HT1080 (cell line): ENCODE measurements around the gene PHF19. TPM values are rescaled to one million over a fixed set of nuclear protein-coding genes. Genes with fewer than 3 reads are reported as not detected.

Source experiments
- DNase-seq: peaks from one replicate; pipeline ENCODE4 v3.0.0-alpha.2; 2015; ENCODE audit warnings: low read depth
- polyA plus RNA-seq, 2 experiments: library from polyadenylated mRNA; depleted of rRNA; stranded (reverse); fragments of >200 nt; gene quantifications; 2 replicates each; pipeline ENCODE4 v1.2.3, GENCODE V29; 2015
- total RNA-seq: library from RNA; depleted of rRNA; stranded (reverse); fragments of >200 nt; shearing (Covaris generic); gene quantifications from 2 replicates; pipeline ENCODE4 v1.2.3, GENCODE V29; 2014; rRNA removed

PHF19 gene
- total RNA-seq: 87.7 and 97.9 TPM in 2 replicates
- 38.7 and 40.6 TPM in 2 replicates for polyA plus RNA-seq (2015; cell fraction: cytosol; rRNA removed)
- 59.3 and 68.3 TPM in 2 replicates for polyA plus RNA-seq (2015; cell fraction: nucleus; rRNA removed)

DNA sequence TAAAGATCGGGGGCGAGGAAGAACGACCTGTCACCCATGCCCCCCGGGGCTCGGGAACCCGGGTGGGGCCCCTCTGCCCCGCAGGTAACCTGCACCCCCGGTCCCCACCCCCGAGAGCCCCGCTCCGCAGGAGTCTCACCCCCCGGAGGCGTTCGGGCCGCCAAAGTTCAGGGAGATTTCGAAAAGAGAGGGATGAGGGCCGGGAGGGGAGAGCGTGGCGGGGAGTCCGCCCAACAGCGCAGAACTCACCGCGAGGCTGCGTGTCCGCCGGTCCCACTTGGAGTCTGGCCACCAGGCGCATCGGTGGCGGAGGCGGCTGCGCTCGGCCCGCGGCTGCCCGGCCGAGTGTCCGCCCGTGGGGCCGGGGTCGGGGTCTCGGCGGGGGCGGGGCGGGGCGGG, at the start of gene PHF19:
TSS of gene PHF19 (minus strand) at position 347 of the 399 bp plus-strand sequence. CDS start 2,447 bp downstream, outside the sequence.
- DNase-seq: no peak

DNA sequence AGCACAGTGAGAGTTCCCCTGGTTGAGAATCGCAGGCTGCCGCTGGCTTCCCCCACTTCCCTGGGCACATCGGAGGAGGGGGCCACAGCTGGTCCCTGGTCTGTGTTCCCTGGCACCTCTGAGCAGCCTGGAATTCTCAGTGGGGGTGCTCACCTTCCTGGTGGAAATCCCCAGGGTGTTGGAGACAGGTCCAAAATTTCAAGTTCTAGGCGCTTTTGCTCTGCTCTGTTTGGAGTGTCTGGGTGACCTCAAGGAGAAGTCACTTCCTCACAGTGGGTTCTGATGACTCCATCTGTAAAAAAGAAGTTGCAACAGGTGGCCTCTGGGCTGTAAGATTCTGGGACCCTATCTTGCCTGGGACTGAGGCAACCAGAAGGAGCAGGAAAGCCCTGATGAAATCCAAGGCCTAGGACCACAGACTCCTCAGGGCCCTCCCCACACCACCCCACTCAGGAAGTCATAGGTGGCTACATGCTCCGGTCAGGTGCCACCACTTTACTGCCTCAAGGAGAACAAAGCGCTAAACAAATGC, 49.5 kb upstream of the PHF19 start, which contains the start of gene TRAF1:
TSS of gene TRAF1 (minus strand) at position 400 of the 532 bp plus-strand sequence. CDS start 721 bp downstream, outside the sequence.
- no peak for DNase-seq

DNA sequence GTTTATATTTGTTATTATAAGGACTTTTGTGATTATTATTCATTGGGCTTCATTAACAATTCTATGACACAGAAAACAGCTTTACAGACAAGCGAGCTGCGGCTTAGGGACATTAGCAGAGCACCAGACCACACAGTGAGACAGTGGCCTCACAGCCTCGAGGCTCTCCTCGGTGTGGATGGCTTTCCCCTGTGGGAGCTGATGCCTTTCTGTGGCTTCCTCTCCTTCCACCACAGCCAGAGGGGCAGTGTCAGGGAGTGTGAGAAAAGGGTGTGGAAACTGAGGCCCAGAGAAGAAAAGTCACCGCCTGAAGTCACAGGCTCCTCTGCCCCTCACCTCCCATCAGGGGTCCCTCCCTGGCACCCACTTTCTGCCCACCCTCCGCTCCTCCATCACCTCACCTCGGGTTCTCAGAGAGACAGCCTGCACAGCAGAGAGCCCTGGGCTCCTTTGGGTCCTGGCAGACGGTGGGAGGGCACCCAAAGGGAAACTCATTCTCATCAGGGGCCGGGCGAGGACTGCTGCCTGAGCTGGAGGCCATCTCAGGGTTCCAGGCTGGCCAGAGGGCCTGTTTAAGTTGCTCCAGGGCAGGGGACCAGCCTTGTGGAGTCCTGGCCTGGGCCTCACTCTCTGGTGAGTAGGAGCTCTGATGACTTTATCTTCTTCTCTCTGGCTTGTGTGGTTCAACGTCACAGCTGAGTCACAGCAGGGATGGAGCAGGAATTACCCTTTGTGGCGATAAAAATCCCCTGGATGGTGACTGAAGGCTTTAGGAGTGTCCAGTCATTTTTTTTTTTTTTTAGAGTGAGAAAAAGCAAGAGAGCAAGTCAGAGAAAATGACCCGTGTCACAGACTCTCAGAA, 48.8 kb upstream of the PHF19 start:
- peak; percentile 88 for DNase-seq

DNA sequence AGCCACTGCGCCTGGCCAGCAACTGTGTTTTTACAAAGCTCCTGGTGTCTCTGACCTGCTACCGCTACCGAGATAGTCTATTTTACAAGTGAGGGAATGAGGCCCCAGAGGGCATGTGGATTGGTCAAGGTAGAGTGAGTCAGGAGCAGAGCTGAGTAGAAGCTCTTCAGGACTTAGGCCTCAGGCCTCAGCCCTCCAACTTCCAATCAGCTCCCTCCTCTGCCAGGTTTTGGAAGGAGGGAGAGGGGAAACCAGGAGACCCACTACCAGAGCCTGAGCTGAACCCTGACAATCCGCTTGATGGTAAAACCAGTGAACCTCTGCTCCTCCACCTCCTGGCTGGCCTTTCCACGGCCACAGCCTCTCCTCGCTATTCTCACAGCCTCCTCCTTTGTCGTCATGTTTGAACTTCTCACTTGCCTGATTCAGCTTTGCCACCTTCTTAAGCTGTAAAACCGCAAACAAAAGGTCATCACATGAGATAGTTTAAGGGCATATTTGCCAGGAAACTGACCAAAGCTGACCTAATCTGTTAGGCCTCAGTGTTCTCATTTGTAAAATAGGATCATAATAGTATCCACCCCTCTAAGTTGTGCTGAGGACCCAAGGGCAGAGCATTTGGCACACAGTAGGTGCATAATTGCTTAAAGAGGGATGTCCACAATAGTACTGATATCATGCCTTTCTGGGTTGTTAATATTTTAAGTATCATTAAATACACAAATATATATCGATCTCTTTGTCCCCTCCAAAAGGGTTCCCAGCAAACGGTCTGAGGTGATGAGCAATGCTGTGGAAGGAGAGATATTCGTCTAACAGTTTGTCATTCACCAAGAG, 47.9 kb upstream of the PHF19 start:
- DNase-seq: no peak

DNA sequence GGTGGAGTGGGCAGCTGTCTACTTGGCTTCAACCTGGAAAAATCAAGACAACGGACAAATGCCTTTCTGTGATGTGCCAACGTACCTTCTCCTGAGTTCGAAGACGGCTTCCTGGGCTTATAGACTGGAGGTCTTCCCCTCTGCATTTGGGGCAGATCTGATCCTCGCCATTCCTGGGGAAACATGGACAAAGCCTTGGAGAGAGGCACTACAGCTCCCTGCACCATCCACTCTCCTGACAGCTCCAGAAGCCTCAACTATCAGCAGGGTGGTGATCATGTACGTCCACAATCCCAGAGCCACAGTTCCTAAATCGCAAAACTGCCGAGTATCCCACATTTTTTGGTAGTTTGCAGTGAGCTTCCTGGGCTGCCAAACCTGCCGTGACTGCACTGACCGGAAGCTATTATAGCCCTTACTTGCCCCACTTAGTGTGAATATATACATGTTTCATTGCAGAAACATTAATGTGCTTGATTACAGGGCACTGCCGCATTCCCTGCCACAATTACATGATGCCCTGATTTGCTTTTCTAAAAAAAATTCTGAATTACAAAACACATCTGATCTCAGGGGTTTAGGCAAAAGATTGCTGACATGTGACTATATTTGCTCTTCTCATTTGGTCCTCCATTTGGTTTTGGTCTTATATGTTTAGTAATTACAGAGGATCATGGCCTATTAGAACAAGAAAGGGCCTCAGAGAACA, 46.8 kb upstream of the PHF19 start:
- DNase-seq: no peak

DNA sequence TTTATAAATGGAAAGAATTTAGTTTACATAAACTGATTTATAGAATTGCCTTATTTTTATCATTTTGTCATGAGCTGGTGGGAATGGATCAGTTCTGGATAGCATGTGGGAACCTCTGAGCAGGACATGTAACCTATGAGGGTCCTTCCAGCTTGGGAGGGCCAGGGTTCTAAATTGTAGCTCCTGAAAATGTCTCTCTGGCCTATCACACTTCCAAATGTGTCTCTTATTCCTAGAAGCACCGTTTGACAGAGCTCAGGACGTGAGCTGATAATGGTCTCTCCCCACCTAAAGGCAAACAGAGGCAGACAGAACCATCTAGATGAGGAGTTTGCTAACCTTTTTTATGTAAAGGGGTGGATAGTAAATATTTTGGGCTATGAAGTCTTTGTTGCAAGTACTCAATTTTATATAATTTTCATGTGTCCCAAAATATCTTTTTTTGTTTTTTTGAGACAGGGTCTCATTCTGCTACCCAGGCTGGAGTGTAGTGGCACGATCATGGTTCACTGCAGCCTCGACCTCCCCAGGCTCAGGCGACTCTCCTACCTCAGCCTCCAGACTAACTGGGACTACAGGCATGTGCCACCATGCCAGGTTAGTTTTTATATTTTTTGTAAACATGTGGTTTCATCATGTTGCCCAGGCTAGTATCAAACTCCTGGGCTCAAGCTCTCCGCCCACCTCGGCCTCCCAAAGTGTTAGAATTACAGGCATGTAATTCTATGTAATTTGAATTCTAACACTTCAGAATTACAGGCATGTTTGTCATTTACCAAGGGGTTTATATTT, 45.6 kb upstream of the PHF19 start:
- no peak for DNase-seq

DNA sequence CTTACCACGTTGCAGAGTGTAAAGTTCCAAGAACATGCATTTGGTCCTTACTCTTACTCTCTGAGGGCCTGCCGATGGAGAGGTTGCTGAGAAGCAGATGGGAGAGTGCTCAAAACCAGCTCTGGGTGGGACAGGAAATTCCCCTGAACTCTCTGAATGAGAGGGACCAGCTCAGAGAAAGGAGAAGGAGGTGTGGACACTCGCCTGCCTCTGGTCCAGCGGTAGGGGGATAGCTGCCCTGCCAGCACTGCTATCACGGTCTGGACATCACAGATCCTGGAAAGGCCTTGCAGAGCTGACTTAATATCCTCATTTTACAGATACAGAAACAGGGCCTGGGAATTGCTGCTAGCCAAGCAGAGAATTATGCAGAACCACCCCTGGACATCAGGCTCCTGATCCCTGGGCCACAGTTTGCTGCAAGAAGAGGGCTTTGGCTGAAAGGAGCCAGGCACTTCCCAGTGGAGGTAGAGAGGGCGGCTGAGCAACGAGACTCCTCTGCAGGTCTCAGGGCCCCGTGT, 44.7 kb upstream of the PHF19 start:
- no peak for DNase-seq

DNA sequence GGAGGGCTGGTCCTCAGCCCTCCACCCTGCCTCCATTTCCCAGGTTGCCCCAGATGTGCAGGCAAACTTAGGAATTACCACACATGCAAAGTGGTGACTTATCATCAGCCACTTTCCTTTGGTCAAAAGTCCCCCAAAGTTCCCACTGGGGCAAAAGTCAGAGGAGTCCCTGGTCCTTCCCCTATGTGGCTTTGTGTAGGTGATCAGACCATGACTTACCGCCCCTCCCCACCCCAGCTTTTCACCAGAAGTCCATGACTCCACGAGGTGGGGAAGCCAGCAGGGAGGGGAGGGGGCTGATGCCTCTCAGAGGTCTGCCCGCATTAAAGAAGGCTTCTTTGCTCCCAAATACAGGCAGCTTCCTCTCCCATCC, 43.8 kb upstream of the PHF19 start:
- DNase-seq: no peak

DNA sequence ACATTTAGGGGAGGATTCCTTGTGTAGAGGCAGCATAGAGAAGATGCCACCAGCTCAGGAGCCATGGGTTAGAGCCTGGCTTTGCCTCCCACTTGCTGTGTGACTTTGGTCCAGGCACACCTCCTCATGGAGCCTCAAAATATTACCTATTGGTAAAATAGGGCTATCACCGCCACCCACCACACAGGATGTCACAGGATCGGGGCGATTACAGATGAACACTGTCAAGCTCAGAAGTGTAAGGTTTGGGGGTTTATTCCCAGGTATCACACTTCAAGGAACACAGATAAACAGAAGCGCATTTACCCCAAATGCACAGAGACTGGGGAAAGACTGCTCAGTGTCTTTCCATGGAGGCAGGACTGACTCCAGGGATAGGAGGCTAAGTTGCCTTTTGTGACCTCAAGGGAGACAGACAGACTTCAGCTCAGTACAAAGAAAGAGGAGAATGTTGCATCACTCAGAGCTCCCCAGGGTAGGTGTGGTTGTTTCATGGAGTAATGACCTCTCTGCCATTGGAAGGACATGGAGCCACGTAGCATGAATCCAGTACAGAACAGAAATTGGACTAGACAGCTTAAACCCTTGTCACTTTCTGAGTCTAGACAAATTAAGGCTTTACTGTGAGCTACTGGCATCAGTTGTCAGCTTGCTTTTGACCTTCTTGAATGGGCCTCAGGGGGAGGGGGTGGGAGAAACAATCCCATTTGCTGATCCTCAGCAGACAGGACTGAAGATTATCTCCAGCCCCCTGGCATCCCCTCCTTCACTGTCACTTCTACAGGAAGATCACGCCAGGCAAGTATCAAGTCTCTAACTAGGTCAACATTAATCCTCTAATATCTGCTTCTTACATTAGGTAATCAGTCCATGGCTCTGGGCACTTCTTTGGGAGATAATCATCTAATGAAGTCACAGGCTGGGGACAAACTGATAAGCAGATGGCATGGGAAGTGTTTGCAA, 43.1 kb upstream of the PHF19 start:
- no peak for DNase-seq

DNA sequence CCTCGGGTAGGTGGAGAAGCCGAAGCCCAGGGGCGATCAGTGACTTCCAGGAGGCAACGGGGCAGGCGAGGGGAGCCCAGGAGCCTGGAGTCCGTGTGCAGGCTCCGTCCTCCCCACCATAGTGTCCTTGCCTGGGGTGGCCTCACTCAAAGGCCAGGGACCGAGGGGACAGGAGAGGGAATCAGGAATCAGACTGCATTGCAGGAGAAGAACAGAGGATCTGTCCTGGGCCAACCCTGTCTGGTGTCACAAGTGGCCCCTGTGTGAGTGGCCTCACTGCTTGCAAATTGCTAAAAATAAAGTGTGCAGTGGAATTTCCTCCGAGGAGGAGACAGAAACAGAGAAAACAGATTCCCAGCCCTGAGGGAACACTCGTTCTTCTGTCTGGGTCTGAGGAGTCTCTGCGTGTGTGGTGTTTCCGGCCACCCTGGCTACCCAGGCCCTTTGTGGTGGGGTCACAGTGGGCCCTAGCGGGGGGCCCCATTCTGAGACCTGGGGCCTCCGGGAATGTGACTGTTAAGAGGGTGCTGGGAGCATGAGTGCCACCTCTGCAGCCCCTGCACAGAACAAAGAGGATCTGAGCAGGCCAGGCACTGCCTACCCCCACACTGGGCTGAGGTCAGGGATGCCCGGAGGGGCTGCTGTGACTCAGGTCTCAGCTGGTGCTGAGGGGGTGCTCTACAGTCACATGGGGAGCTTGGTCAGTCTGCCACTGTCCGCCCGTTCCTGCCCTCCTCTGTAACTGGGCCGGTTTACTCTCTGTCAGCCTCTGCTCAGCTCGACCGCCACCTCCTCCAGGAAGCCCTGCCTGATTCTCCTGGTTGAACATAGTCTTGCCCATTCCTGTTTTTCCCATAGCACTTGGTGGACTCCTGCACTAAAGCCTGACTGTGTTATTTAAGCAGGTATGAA, 42.2 kb upstream of the PHF19 start:
- DNase-seq: no peak

DNA sequence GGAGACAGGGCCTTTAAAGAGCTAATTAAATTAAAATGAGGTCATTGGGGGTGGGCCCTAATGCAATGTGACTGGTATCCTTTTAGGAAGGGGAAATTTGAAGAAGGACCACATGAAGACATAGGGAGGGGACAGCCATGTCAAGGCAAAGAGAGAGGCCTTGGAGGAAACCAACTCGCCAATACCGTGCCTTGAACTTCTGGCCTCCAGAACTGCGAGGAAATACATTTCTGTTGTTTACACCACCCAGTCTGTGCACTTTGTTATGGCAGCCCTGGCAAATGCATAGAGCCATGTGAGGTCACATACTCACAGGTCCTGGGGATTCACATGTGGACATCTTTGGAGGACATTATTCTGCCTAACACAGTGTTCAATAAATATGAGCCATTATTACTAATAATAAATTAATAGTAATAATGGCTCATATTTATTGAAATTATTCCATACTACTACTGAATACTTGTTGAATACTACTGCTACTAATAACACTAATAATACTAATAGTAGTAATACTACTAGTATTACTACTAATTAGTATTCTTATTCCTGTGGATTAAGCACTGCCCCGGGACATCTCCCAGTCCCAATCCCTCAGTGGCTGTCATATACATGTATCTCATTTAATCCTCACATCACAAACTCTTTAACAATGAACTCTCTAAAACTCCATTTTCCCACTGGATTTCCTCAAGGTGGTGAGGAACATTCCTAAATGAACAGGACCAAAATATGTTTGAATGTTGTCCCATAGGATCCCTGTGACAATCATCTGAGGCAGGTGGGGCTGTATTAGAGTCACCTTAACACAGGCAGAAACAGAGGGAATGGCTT, 41.2 kb upstream of the PHF19 start:
- no peak for DNase-seq

DNA sequence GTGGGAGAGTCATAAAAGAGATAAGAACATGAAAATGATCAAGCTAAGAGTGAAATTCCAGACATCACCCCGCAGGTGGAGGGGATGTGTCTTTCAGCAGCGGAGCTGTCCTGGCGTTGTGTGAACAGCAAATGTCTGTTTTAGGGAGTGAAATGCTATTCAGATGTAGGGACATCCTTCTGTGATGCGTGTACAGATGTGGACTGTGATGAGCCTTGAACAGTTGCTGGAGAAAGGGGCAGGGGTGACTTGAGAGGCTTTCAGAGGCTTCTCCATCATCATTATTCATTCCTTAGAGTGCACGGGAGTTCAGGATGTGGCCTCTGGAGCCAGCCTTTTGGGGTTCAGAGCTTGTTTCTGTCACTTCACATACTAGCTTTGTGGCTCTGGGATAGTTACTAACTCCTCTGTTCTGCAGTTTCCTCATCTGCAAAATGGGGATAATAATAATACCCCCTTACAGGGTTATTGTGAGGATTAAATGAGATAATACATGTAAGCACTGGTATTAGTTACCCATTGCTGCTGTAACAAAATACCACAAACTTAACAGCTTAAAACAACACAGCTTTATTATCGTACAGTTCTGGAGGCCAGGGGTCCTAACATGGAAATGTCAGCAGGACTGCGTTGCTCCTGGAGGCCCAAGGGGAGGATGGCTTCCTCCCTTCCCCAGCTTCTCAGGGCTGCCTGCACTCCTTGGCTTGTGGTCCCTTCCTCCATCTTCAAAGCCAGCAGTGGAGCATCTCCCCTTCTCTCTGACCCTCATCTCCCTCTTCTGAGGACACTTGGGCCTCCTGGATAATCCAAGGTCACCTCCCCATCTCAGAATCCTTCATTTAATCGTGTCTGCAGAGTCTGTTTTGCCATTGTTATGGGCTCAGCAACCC, 40.2 kb upstream of the PHF19 start:
- no peak for DNase-seq

DNA sequence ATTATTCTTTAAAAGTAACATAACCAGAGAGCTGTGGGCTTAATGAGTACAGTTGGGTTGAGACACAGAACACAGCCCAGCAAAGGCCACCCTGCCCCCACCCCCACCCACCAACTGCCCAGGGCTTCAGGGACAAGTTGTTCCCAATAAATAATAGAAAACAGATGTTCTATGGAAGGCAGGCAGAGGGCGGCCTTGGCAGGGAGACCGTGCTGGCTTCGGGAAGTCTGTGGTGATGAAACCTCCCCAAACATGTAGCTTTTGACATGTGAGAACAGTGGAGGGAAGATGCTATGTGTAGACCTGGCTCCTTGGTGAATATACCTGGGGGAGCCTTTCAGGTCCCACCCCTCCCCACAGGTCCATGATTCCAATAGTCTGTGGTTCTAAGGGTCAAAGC, 39.6 kb upstream of the PHF19 start:
- DNase-seq: no peak

DNA sequence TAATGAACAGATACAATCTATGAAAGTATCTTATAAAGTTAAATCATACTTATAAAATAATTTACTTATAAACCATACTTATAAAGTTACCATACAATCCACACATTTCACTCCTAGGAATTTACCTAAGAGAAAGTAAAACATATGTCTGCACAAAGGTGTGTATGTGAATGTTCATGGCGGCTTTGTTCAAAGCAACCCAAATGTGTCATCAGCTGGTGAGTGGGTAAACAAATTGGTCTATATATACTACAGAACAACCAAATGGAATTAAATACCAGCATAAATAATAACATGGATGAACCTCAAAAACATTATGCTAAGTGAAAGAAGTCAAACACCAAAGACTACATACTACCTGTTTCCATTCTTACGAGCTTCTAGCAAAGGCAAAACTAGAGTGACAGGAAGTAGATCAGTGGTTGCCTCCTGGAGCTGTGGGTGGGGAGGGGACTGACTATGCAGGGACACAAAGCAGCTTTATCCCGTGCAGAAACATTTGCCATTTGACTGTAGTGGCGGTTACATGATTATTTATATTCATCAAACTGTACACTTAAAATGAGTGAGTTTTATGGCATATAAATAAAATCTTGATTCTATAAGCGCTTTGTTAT, 39.0 kb upstream of the PHF19 start:
- DNase-seq: no peak

DNA sequence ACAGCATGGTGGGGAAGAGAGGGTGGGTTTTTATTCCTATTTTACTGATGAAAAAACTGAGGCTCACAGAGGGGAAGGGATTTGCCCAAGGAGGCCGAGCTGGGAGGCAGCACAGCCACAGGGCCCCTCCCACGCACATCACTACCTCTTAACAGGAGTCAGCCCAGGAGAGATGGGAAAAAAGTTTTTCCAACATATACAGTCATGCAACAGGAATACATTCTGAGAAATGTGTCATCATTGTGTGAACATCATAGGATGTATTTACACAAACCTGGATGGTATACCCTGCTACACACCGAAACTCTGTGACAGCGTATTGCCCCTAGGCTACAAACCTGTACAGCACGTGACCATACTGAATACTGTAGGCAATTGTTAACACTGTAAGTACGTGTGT, 38.0 kb upstream of the PHF19 start:
- DNase-seq: peak; percentile 35
